Measurements from ENCODE around the gene KLHL15.

Gene KLHL15

GRCh38 chrX:23952984-23953907 is 73.7 kb downstream of the KLHL15 start:
- DNase-seq (ENCODE audit: low read depth in 2 of 2), result peak in 1 of 2 donors; percentile 7

DNA sequence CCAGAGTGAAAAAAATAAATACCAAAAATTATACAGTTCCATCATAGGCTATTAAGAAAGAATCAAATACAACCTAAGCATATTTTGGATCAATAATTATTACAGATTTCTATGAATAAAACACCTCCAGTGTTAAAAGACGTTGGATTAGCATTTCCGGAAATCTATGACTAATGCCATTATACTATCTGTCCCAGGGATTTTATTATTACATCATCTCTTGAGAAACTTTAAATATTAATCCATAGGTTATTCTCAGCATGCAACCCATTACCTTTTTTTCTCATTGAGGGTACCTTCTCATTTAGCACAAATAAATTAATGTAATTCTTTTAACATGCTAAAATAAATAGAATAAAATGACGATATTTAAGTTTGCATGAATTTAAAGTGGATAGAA is 74.6 kb downstream of the KLHL15 start:
- no peak for DNase-seq (ENCODE audit: low read depth in 2 of 2)

DNA sequence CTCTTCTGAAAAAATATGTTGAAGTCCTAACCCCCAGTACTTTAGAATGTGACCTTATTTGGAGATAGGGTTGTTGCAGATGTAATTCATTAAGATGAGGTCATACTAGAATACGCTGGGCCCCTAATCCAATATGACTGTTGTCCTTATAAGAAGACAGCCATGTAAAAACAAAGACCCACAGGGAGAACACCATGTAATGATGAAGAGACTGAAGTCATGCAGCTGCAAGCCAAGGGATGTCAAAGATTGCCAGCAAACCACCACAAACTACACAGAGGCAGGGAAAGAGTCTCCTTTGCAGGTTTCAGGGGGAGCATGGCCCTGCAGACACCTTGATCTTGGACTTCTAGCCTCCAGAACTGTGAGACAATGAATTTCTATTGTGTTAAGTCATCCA is 81.8 kb downstream of the KLHL15 start:
- no peak for DNase-seq (ENCODE audit: low read depth in 2 of 2)

DNA sequence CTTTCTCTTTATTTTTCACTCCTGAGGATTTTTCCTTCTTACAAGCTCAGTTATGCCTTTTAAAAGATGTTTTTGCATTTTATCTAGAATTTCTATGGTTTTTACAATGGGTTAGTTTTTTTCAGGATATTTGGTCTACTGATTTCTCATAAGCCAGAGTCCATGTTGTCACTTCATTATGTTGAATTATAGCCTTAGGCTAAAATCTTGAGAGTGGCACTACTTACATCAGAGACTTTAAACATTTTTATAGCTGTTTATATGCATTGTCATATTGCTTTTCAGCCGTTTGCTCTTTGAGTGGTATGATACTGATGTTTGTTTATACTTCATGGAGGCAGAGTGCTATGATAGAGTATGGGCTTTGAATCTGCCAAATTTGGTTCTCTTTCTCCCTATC is 82.8 kb downstream of the KLHL15 start:
- DNase-seq (ENCODE audit: low read depth in 2 of 2), result no peak

DNA sequence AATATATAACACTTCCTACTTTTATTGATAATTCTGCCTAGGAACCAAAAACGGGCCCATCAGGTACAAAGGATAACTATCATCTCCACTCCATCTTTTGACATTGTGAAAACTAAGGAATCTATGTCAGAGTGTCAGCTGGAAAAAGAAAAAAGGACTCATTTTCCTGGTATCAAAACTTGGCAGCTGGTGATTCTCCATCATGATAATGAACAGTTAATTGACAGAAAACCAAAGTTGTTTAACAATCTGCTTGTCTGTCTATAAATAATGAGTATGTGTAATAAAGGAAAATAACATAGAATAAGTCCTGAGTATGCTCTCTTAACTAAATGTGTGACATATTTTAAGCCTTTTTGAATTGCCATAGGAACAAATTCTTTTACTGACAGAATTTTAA is 87.8 kb downstream of the KLHL15 start:
- DNase-seq (ENCODE audit: low read depth in 2 of 2), result no peak

- no peak for DNase-seq (ENCODE audit: low read depth in 2 of 2)
Observed at GRCh38 chrX:23938690-23939089, 88.3 kb downstream of the KLHL15 start.

DNA sequence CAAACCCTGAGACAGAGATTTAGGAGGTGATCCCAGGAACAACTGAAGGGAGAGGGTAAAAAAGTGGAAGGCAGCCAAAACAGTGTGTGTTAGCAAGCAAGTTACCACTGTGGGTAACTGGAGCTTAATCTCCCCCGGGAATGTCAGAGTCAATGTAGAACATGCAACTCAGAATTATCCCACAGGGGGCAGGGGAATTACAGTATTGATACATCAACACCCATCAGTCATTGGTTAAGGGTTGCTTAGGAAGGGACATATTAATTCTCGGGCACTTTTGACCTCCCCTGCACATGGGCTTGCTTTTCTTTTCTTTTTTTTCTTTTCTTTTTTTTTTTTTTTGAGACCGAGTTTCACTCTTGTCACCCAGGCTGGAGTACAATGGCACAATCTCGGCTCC is 89.9 kb downstream of the KLHL15 start:
- DNase-seq (ENCODE audit: low read depth in 2 of 2), result no peak

DNA sequence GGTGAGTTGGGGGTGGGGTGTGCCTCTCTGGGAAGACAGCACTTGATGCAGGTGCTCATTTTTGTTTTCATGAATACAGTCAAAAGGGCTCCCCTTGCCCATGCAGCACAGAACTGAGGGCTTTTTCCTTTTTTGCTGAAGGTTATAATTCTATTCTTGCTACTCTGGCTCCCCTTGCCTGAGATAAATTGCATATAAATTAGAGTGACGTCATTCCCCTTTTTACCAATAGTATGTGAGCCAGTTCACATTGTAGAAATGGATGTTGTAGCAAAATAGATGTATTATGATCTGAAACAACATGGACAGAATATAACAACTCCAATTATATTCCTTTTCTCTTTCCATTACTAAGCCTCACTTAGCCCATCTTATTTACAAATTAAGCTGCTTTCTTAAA is 90.8 kb downstream of the KLHL15 start:
- DNase-seq (ENCODE audit: low read depth in 2 of 2), result no peak

DNA sequence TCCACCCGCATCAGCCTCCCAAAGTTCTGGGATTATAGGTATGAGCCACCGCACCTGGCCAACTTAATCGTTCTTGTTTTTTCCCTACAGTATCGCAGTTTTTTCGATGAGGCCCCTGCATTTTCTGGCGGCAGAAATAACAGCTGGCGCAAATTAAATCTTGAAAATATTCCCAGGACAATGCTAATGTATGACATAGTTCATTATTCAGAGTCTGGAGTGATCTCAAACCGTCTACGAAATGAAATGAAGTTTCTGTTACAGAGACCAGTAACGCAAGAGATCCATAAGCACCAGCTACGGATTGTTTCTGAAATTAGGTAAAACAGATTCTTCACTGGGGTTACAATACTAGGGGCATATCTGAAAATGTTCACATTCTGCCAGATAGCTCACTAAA is 91.9 kb downstream of the KLHL15 start:
- no peak for DNase-seq (ENCODE audit: low read depth in 2 of 2)
